AG04449 (cell line): ENCODE results near the gene SLC25A53.

Experiments
- CTCF ChIA-PET: fragments of 350-600 bp; formaldehyde crosslinking; extraction: SDS; loops from one replicate; lab custom pipeline; 2021; ENCODE audit warnings: antibody characterized with exemption; lab: Yijun Ruan, JAX
- POLR2A ChIA-PET: fragments of 400-600, 350-600 bp; formaldehyde crosslinking; extraction: SDS; loops from one replicate; lab custom pipeline; 2020; ENCODE audit warnings: antibody characterized with exemption, inconsistent platforms; lab: Yijun Ruan, JAX
- DNase-seq: peaks from one replicate; pipeline ENCODE4 v3.0.0-alpha.2; 2010; ENCODE audit warnings: low read depth, low spot score
- H3K4me3 ChIP-seq: 2 replicates; pipeline ENCODE4 v1.5.1; 2011; ENCODE audit warnings: low read depth, mild to moderate bottlenecking, control low read depth, low read length
- CTCF ChIP-seq: IDR thresholded peaks from one replicate; pipeline ENCODE4 v1.5.1; 2011; ENCODE audit warnings: mild to moderate bottlenecking, moderate library complexity, low read length, control low read depth, inconsistent platforms; ENCODE audit not compliant: insufficient read depth; ENCODE audit errors: missing control alignments

SLC25A53 gene

GRCh38 chrX:104156630-104157529 is at the start of gene SLC25A53:
Gene SLC25A53, minus strand, starts transcription at chrX:104157009. Its CDS starts 51,752 bp downstream, at chrX:104105257.
- DNase-seq = no peak
- ChIA-PET POLR2A (interaction anchor here (1.4 kb wide), 1 partner anchor 9 kb away, joined by 18 read pairs; the partner anchor contains the start of gene FAM199X), CTCF (interaction anchor here (2.8 kb wide), 2 partner anchors 10 to 20 kb away, joined by 10 to 26 read pairs; partner anchors contain the start of gene FAM199X)
- H3K4me3 ChIP-seq = peak within 1 kb of the TSS; percentile 73
- TF ChIP-seq CTCF = no peak

- H3K4me3 ChIP-seq = no peak overlapping the region
- no peak for DNase-seq
- CTCF ChIA-PET = interaction anchor here (1.0 to 2.8 kb wide), 3 partner anchors 10 to 381 kb away, joined by 3 to 23 read pairs (median 5); no protein-coding TSS in a partner anchor
- TF ChIP-seq CTCF = no peak
- POLR2A ChIA-PET = no interaction called here
These were observed 48.7 kb upstream of the SLC25A53 start for GRCh38 chrX:104205548-104205947.

GRCh38 chrX:104195489-104196084 is 38.8 kb upstream of the SLC25A53 start:
- peak; percentile 48 for TF ChIP-seq CTCF
- DNase-seq = no peak
- H3K4me3 ChIP-seq = no peak overlapping the region
- POLR2A ChIA-PET = no interaction called here
- CTCF ChIA-PET = interaction anchor here (0.7 to 4.0 kb wide), 22 partner anchors 9 to 150 kb away, joined by 3 to 23 read pairs (median 4); no protein-coding TSS in a partner anchor

GRCh38 chrX:104195013-104195412 is 38.2 kb upstream of the SLC25A53 start:
- ChIA-PET CTCF (interaction anchor here (0.8 to 4.0 kb wide), 20 partner anchors 9 to 727 kb away, joined by 3 to 23 read pairs (median 4); no protein-coding TSS in a partner anchor), POLR2A (no interaction called here)
- no peak for DNase-seq
- no peak for TF ChIP-seq CTCF
- H3K4me3 ChIP-seq = no peak overlapping the region

- POLR2A ChIA-PET = no interaction called here
- CTCF ChIA-PET = interaction anchor here (1.5 to 4.0 kb wide), 3 partner anchors 12 to 729 kb away, joined by 3 to 23 read pairs (median 14); no protein-coding TSS in a partner anchor
- no peak for TF ChIP-seq CTCF
- DNase-seq = no peak
- H3K4me3 ChIP-seq = no peak overlapping the region
These were observed 36.7 kb upstream of the SLC25A53 start for GRCh38 chrX:104193485-104193884.

GRCh38 chrX:104189837-104190236 is 33.0 kb upstream of the SLC25A53 start:
- TF ChIP-seq CTCF = no peak
- POLR2A ChIA-PET = no interaction called here
- CTCF ChIA-PET = no interaction called here

More at GRCh38 chrX:104189837-104190236, 33.0 kb upstream of the SLC25A53 start:
- H3K4me3 ChIP-seq = no peak overlapping the region
- no peak for DNase-seq
